H9 (cell line): ENCODE results near the gene FSTL4. TPM values are rescaled to one million over a fixed set of nuclear protein-coding genes. Genes with fewer than 3 reads are reported as not detected.

Source experiments
- DNase-seq: peaks from one replicate; pipeline ENCODE4 v3.0.0-alpha.2; 2017
- H2AFZ ChIP-seq: one replicate; pipeline ENCODE4 v1.6.1; 2013; ENCODE audit warnings: mild to moderate bottlenecking, low read length, control low read depth, moderate library complexity
- H2AK5ac ChIP-seq: 2 replicates; pipeline ENCODE4 v1.6.1; 2013; ENCODE audit warnings: low read length, control low read depth, mixed read lengths; ENCODE audit not compliant: insufficient read length
- H2BK120ac ChIP-seq: one replicate; pipeline ENCODE4 v1.6.1; 2013; ENCODE audit warnings: low read depth, mild to moderate bottlenecking, low read length, control low read depth, inconsistent platforms; ENCODE audit not compliant: poor library complexity, severe bottlenecking
- H2BK12ac ChIP-seq: 2 replicates; pipeline ENCODE4 v1.6.1; 2013; ENCODE audit warnings: low read length, control low read depth, mixed read lengths, low read depth; ENCODE audit not compliant: insufficient read length
- H2BK15ac ChIP-seq: 2 replicates; pipeline ENCODE4 v1.6.1; 2013; ENCODE audit warnings: low read depth, low read length, control low read depth
- H2BK20ac ChIP-seq: one replicate; pipeline ENCODE4 v1.6.1; 2013; ENCODE audit warnings: low read depth, mild to moderate bottlenecking, low read length, control low read depth, inconsistent platforms; ENCODE audit not compliant: poor library complexity, severe bottlenecking
- H2BK5ac ChIP-seq: 2 replicates; pipeline ENCODE4 v1.6.1; 2013; ENCODE audit warnings: low read length, control low read depth, mixed read lengths; ENCODE audit not compliant: insufficient read length
- H3K14ac ChIP-seq: 2 replicates; pipeline ENCODE4 v1.6.1; 2013; ENCODE audit warnings: low read length, control low read depth; ENCODE audit not compliant: insufficient read depth
- H3K18ac ChIP-seq: 2 replicates; pipeline ENCODE4 v1.6.1; 2013; ENCODE audit warnings: low read depth, mild to moderate bottlenecking, mixed read lengths, low read length, control low read depth; ENCODE audit not compliant: insufficient read length
- H3K23ac ChIP-seq: 2 replicates; pipeline ENCODE4 v1.6.1; 2013; ENCODE audit warnings: low read length, control low read depth, mixed read lengths, low read depth; ENCODE audit not compliant: insufficient read length
- H3K23me2 ChIP-seq: 2 replicates; pipeline ENCODE4 v1.6.1; 2013; ENCODE audit warnings: low read depth, mild to moderate bottlenecking, mixed read lengths, low read length, control low read depth; ENCODE audit not compliant: insufficient read length, poor library complexity, severe bottlenecking
- H3K27ac ChIP-seq: 2 replicates; pipeline ENCODE4 v1.5.1; 2013; ENCODE audit warnings: low read length, control low read depth, mixed read lengths, low read depth; ENCODE audit not compliant: insufficient read length
- H3K27me3 ChIP-seq: 2 replicates; pipeline ENCODE4 v1.6.1; 2013; ENCODE audit warnings: low read length, control low read depth, inconsistent platforms; ENCODE audit not compliant: insufficient read depth
- H3K4ac ChIP-seq: 2 replicates; pipeline ENCODE4 v1.6.1; 2013; ENCODE audit warnings: low read depth, mild to moderate bottlenecking, control low read depth, inconsistent platforms, low read length, moderate library complexity
- H3K4me1 ChIP-seq: 2 replicates; pipeline ENCODE4 v1.6.1; 2013; ENCODE audit warnings: low read length, control low read depth, inconsistent platforms; ENCODE audit not compliant: insufficient read depth
- H3K4me2 ChIP-seq: 2 replicates; pipeline ENCODE4 v1.6.1; 2013; ENCODE audit warnings: low read length, control low read depth, mixed read lengths; ENCODE audit not compliant: insufficient read length, insufficient read depth
- H3K56ac ChIP-seq: 2 replicates; pipeline ENCODE4 v1.6.1; 2013; ENCODE audit warnings: low read depth, mild to moderate bottlenecking, mixed read lengths, low read length, control low read depth; ENCODE audit not compliant: insufficient read length
- H3K79me1 ChIP-seq: 2 replicates; pipeline ENCODE4 v1.6.1; 2013; ENCODE audit warnings: low read depth, mild to moderate bottlenecking, moderate library complexity, low read length, control low read depth, inconsistent platforms; ENCODE audit not compliant: insufficient read depth, poor library complexity, severe bottlenecking
- H3K79me2 ChIP-seq: 2 replicates; pipeline ENCODE4 v1.6.1; 2013; ENCODE audit warnings: low read length, control low read depth, inconsistent platforms; ENCODE audit not compliant: insufficient read depth
- H3K9ac ChIP-seq: 2 replicates; pipeline ENCODE4 v1.6.1; 2013; ENCODE audit warnings: low read length, control low read depth, mixed read lengths; ENCODE audit not compliant: insufficient read length; ENCODE audit errors: extremely low read depth
- H3K9me3 ChIP-seq: one replicate; pipeline ENCODE4 v1.6.1; 2013; ENCODE audit warnings: low read depth, low read length, inconsistent platforms; ENCODE audit not compliant: control insufficient read depth
- H3T11ph ChIP-seq: one replicate; pipeline ENCODE4 v1.6.1; 2013; ENCODE audit warnings: mild to moderate bottlenecking, low read length, control low read depth, inconsistent platforms
- H4K20me1 ChIP-seq: one replicate; pipeline ENCODE4 v1.6.1; 2013; ENCODE audit not compliant: control insufficient read depth, insufficient read length, insufficient read depth
- H4K5ac ChIP-seq: 2 replicates; pipeline ENCODE4 v1.6.1; 2013; ENCODE audit warnings: low read depth, mild to moderate bottlenecking, mixed read lengths, low read length, control low read depth; ENCODE audit not compliant: insufficient read length
- H4K8ac ChIP-seq: replicated peaks from 2 replicates; pipeline ENCODE4 v1.6.1; 2013; ENCODE audit warnings: low read length, control low read depth, mixed read lengths, low read depth; ENCODE audit not compliant: insufficient read length
- H4K91ac ChIP-seq: 2 replicates; pipeline ENCODE4 v1.6.1; 2013; ENCODE audit warnings: low read depth, mild to moderate bottlenecking, moderate library complexity, mixed read lengths, low read length, control low read depth; ENCODE audit not compliant: insufficient read length
- H3K27ac Mint-ChIP-seq, 3 experiments: 2 replicates in 2 of 3; 3 replicates in 1 of 3; pipeline ENCODE4 v1.8.0; 2020 to 2021; ENCODE audit warnings: mixed read lengths in 3 of 3, mild to moderate bottlenecking in 1 of 3, moderate library complexity in 1 of 3
- H3K27me3 Mint-ChIP-seq: 2 replicates; pipeline ENCODE4 v1.8.0; 2021; ENCODE audit warnings: low read depth, mild to moderate bottlenecking, moderate library complexity, mixed read lengths
- H3K36me3 Mint-ChIP-seq, 3 experiments: 2 replicates in 2 of 3; 3 replicates in 1 of 3; pipeline ENCODE4 v1.8.0; 2020 to 2021; ENCODE audit warnings: low read depth in 3 of 3, mixed read lengths in 3 of 3; ENCODE audit not compliant: insufficient read depth in 1 of 3
- H3K4me1 Mint-ChIP-seq, 2 experiments: 2 replicates each; pipeline ENCODE4 v1.8.0; 2020; ENCODE audit warnings: mixed read lengths in 2 of 2
- H3K4me3 Mint-ChIP-seq, 2 experiments: 2 replicates in 1 of 2; 3 replicates in 1 of 2; pipeline ENCODE4 v1.8.0; 2020 to 2021; ENCODE audit warnings: mild to moderate bottlenecking in 2 of 2, mixed read lengths in 2 of 2, moderate library complexity in 1 of 2
- H3K9me3 Mint-ChIP-seq, 2 experiments: 2 replicates in 1 of 2; 3 replicates in 1 of 2; pipeline ENCODE4 v1.8.0; 2020; ENCODE audit warnings: mild to moderate bottlenecking in 2 of 2, mixed read lengths in 2 of 2, moderate library complexity in 1 of 2
- CTCF ChIP-seq: fragments of 200-600 bp; sonication (generic); conservative IDR thresholded peaks from 3 replicates; pipeline ENCODE4 v1.8.0; 2021; ENCODE audit warnings: antibody characterized with exemption, mild to moderate bottlenecking
- WGBS: extraction: QIAGEN DNeasy Blood & Tissue Kit; methylation state at CpG from one replicate; pipeline ENCODE4 v1.1.7; 2013; ENCODE audit warnings: missing lambda C conversion rate, low lambda C conversion rate, mixed read lengths; ENCODE audit not compliant: insufficient read length; ENCODE audit errors: extremely low coverage; 5-methylcytosine and 5-hydroxymethylcytosine counted together
- total RNA-seq: library from RNA; stranded (reverse); gene quantifications from 2 replicates; pipeline ENCODE4 v1.2.1, GENCODE V29; 2021

The FSTL4 gene
- total RNA-seq, 1 experiment from 2014 or later, result 5.7 TPM

- no peak overlapping the region for H2AFZ ChIP-seq
- H4K5ac ChIP-seq, result no peak overlapping the region
- H4K20me1 ChIP-seq, result no peaks in the 10 kb centered on the region
- TF ChIP-seq CTCF, result no peak
- H3K27ac ChIP-seq, result no peak overlapping the region
- H4K91ac ChIP-seq, result no peak overlapping the region
- H4K8ac ChIP-seq, result no peak overlapping the region
- Mint-ChIP-seq H3K27ac (no peak overlapping the region), H3K9me3 (peaks cover 5 to 10% of the 10 kb centered on the region in 2 experiments), H3K27me3 (peaks cover 1% of the 10 kb centered on the region; the same call in 1 of the 2 replicates), H3K4me3 (no peak overlapping the region), H3K36me3 (peaks cover 3 to 11% (median 7%) of the 10 kb centered on the region in 3 experiments; a peak in 5 of 7 replicates), H3K4me1 (peaks cover 16 to 27% of the 10 kb centered on the region in 2 experiments)
- H2BK120ac ChIP-seq, result no peak overlapping the region
- no peak overlapping the region for H3K56ac ChIP-seq
- no peak overlapping the region for H3K9ac ChIP-seq
- no peak overlapping the region for H3K18ac ChIP-seq
- no peak overlapping the region for H2AK5ac ChIP-seq
- no peaks in the 10 kb centered on the region for H3K9me3 ChIP-seq
- no peaks in the 10 kb centered on the region for H3K79me2 ChIP-seq
- H3K23ac ChIP-seq, result no peak overlapping the region
- peak; percentile 10 for DNase-seq
- H3K4me2 ChIP-seq, result no peak overlapping the region
- no peak overlapping the region for H3K14ac ChIP-seq
- H3T11ph ChIP-seq, result no peak overlapping the region
- H2BK12ac ChIP-seq, result no peak overlapping the region
- H3K23me2 ChIP-seq, result no peaks in the 10 kb centered on the region
- no peak overlapping the region for H2BK20ac ChIP-seq
- H3K4ac ChIP-seq, result no peak overlapping the region
- H2BK5ac ChIP-seq, result no peak overlapping the region
- H3K79me1 ChIP-seq, result no peaks in the 10 kb centered on the region
- no CpG with 5 or more reads among the region's 17 CpGs for WGBS
- H3K27me3 ChIP-seq, result no peaks in the 10 kb centered on the region
- H3K4me1 ChIP-seq, result no peaks in the 10 kb centered on the region; the same call in 1 of the 2 replicates
- H2BK15ac ChIP-seq, result no peak overlapping the region
Observed at GRCh38 chr5:133393776-133394476, 218.4 kb downstream of the FSTL4 start.
